Kidney capillary endothelial cell (primary cell): ENCODE results near the gene ADGRV1.
"Not testable (repeated sequence)": the region's sequence is repeated elsewhere in the genome, so short reads cannot be mapped to it uniquely, and the experiment has no call there.

Source experiments
- DNase-seq: peaks from one replicate; pipeline ENCODE4 v3.0.0-alpha.2; 2018; ENCODE audit warnings: low spot score

ADGRV1 gene

DNA sequence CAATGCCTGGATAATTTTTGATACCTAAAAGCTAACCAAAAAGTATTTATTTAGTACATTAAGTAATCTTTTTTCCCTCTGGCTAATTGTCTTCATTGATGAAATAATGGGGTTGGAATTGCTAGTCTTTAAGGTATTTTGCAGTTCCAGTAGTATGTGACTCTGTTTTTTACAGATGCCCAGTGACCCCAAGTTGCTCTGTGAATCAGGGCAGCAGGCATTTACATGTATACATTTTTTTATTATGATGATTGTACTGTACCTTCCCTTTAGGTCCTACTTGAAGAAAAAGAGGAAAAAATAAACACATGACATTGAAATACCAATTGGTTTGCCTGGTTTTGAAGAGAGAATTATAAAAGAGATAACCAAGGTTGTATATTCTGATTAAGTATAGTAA lies 385.5 kb downstream of the ADGRV1 start:
- no peak for DNase-seq

DNA sequence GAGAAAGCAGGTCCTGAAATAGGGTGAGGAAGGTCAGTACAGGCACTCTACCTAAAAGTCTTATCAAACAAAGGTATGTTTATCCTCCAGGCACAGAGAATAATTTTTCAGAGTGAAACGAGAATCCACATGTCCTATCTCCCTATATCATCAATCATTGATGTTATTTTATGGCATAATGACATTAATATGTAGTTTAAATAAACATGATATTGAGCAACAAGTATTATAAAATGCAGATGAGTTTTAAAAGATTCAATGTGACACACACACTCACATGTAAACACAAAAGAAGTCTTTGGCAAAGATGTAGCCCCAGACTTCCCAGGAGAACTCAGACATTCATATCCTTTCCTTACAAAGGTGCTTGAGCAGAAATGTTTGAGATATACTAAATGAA lies 389.1 kb downstream of the ADGRV1 start:
- no peak for DNase-seq

DNA sequence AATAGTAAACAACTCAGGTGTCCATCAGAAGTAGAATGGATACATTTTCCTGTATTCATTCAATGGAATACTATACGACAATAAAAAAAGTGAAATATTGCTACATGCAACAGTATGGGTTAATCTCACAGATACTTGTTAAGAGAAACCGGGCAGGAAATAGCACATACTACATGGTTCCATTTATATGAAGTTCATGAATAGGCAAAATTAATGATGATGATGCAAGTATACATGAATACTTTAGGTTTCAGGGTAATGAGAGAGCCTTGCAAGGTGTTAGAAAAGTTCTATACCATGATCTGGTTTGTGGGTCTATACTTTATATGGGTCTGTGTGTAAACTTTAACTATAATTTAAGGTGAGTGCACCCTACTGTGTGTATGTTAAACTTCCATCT lies 390.4 kb downstream of the ADGRV1 start:
- DNase-seq = no peak

DNA sequence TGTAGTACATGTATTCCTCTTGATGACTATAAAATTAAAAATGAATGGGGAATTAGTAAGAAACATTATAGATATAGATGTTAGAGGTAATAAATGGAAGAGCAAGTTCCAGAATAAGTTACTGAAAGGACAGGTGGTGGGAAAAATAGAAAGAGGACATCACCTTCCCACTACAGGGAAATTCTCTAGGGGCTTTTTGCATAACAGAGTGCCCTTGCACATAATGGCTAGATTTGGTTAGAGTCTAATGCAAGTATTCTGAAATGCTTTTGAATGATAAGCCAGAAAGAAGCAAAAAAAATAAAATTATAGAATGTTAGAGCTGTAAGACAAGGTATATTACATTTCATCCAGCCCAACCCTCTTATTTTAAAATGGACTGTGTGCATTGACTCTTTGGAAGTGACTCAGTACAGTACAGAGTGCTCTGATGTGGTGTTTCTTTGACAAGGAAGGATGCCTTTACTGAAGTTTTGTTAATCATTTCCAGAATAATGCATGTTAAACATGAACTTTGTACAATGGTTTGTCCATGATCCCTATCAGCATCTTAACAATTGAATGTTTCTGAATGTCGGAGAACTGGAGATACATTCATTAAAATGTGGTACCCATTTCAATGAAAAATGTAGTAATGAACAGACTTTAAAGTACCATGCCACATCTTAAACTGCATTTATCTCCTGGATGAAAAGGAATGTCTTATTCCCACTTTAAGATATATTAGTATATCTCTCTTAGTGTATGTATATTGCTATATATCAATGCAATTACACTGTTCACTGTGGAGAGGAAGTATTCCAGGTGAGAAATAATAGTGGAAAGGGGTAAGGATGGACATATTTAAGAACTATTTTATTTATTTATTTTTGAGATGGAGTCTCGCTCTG lies 391.1 kb downstream of the ADGRV1 start:
- DNase-seq = no peak

DNA sequence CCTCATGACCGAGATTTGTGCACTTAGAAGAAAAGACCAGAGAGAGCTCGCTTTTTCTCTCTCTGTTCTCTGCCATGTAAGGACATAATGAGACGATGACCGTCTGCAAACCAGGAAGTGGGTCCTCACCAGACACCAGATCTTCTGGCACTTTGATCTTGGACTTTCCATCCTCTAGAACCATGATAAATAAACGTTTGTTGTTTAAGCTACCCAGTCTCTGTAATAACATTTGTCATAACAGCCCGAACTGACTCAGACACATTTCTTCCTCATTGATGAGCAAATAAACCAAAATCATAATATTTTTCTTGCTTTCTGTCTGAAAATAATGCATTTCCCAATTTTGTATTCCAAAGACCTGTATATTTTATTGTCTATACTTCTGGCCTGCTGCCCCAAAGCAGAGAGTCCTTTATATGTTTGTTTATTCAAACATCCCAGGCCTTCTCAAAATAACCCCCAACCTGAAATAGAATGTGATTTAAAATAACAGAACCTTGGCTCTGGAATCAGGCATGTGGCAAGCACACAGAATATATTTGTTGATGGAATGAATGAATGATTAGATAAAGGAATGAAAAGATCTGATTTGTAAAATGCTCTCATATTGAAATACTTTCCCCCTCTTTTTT lies 396.5 kb downstream of the ADGRV1 start:
- DNase-seq = no peak

DNA sequence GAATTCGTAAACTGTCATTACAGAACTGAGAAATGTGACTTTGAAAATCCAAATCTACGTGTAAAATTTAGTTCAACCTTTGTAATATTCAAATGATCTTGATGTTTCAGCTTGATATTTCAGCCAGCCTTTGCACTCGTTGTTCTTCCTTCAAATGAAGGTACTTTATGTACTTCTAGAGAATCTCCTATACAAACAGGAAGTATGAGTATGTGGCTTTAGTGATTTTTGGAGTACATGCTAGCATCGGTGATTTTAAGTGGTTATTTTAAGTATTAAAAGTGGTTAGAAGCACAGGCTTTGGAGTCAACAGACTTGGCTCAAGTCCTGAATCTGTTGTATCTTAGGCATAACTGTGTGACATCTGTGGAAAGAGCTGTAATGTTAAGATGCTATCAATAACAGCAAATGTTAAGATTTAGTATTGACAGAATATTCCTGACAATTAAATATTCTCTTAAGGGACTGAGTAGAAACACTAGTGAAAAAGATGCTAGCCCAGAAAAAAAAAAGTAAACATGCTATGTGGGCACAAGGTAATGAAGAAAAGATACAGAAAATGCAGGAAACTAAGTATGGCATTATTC lies 398.0 kb downstream of the ADGRV1 start:
- no peak for DNase-seq

DNA sequence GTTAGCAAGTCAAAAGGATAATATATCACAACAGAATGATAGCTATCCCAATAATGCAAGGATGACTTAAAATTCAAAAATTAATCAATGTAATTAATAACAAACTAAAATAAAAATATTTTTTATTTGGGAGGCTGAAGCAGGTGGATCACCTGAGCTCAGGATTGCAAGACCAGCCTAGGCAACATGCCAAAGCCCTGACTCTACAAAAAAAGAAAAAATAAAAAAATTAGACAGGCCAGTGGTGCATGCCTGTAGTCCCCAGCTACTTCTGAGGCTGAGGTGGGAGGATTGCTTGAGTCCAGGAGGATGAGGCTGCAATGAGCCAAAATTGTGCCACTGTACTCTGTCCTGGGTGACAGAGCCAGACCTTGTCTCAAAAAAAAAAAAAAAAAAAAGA lies 399.3 kb downstream of the ADGRV1 start:
- no peak for DNase-seq

DNA sequence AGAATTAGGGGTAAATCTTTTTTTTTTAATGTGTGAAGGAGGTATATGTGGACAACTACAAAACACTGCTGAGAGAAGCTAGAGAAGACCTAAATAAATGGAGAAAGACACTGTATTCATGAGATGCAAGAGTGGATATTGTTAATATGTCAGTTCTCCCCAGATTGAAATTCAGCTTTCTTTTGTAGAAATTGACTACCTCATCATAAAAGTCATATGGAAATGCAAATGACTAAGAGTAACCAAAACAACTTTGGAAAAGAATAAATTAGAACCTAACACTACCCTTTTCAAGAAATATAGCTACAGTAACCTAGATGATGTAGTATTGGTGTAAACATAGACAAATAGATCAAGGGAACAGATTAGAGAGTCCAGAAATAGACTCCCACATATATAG lies 400.7 kb downstream of the ADGRV1 start:
- no peak for DNase-seq

DNA sequence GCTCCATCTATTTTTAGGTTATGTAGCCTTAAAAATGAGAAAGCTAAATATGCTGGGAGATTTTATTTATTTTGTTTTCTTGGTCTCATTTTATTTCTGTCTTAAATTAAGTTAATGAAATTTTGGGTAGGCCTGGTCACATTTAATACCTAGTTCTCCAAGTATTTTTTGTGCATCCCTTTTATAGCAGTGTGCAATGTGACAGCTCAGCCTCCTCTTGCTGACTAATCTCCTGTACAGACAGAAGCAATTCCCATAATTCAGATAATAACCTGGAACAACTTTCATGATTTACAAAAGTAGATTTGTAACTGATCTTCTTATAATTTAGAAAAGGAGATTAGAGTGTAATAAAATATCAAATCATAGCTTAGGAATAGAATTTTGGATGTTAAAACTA lies 403.9 kb downstream of the ADGRV1 start:
- DNase-seq = no peak

DNA sequence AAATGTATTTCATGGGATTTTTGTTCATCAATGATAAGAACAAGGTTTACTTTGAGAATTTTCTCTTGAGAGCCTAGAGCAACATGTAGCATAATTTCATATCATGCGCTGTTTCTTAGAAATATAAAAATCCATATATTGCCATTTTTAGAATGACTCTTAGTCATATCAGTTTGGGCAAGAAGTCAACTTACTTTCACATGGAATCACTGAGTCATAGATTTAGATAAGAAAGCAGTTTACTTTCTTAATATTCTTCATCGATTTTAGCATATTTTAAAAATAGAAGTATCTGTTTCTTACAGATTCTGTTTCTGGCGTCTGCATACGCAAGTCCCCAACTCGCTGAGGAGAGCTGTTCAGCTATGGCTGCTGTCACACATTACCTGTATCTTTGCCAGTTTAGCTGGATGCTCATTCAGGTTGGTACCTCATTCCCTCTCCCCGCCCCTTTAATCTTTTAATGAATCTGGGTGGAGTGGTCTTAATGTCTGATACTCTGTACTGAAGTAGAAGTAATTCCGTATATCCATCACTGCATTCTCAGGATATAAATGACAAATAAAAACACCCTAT lies 406.6 kb downstream of the ADGRV1 start:
- no peak for DNase-seq

DNA sequence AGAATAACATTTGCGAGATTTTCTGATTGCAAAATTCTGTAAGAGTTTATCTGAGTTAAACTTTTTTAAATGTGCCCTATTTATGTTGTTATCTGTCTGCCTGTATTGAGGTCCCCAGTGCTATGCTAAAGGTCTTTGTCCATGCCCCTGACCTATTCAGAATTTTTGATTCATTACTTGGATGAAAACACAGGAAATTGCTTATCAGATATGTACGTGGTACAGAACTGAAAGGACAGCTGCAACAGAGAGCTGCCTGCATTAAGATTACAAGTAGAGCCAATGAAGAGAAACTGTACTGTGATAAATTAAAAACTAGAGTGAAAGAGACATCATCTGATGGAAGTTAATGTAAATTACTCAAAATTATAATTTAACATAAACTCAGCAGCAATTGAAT lies 408.8 kb downstream of the ADGRV1 start:
- DNase-seq = no peak

DNA sequence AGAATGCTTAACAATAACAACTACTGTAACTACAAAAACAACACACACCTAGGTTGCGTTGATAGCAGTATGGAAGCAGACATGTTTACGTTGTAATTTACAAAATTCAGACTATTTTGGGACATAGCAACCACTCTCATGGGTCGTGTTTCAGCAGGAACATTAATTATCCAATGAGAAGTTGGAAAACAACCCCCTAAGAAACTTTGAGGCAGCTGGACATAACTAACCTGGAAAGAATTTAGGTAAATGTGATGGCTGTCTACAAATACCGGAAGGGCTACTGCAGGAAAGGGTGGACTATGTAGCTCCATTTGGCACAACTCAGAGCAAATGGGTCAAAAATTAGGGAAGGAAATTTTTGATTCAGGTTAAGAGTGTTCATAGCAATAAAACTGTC lies 409.3 kb downstream of the ADGRV1 start:
- DNase-seq = no peak

DNA sequence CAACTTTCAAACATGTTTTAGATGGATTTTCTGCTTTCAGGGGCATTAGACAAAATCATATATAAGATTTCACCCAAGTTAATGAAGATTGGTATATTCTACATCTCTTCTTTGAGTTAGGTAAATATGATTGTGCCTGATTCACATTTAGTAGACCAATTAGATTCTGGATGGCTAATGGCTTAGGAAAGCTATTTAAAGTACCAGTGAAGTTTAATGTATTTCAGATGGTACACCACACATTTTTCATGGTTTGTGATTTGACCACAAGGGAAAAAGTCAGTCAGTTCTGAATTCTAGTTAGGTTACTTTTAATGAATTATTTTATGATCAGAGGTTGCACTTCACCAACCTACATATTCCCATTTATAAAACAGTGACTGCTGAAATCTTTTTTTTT lies 409.7 kb downstream of the ADGRV1 start:
- no peak for DNase-seq

DNA sequence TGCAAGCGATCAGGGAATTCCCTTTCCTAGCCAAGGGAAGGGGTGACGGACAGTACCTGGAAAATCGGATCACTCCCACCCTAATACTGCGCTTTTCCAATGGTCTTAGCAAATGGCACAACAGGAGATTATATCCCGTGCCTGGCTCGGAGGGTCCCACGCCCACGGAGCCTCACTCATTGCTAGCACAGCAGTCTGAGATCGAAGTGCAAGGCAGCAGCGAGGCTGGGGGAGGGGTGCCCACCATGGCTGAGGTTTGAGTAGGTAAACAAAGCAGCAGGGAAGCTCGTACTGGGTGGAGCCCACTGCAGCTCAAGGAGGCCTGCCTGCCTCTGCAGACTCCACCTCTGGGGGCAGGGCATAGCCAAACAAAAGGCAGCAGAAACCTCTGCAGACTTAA lies 411.3 kb downstream of the ADGRV1 start:
- DNase-seq = not testable (repeated sequence)

DNA sequence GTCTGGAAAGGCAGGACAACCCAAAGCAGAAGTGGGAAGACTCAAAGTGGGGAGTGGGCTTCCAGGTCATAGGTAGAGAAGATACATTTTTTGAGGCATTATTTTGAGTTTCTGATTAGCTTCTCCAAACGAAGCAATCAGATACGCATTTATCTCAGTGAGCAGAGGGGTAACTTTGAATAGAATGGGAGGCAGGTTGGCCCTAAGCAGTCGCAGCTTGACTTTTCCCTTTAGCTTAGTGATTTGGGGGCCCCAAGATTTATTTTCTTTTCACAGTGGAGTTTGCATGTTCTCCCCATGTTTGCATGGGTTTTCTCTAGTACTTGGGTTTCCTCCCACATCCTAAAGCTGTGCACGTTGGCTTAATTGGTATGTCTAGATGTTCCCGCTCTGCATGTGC lies 422.6 kb downstream of the ADGRV1 start:
- DNase-seq = no peak

DNA sequence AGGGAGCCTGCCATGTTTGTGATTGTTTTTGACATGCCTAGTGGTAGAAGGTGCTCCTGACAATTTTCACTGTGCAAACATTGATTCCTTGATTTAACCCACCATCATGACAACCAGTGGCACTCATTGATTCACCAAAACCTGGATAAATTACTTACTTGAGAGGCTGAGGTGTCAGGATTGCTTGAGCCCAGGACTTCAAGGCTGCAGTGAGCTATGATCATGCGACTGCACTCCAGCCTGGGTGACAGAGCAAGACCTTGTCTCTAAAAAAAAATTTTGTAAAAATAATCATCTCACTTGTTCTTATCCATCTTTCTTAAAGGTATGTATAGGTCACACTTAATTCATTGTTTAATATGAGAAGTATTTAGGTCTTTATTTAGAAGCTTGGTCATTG lies 423.2 kb downstream of the ADGRV1 start:
- DNase-seq = no peak

DNA sequence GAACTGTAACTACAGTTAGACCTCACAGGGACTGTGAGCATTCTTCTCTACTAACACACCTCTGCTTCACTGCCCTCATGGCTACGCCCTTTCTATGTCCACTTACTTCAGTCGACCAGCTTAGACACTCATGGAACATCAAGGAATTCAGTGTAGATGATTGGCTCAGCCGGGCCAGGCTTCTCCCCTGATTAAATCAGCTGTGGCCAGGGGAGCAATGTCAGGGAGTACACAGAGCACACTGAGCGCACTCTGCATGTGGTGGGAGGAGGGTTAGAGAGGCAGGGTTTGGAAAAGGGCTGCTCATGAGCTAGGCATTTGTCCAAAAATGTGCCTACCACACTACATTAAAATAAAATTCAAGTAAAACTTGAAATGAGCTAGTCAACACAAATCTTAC lies 424.0 kb downstream of the ADGRV1 start:
- DNase-seq = no peak

DNA sequence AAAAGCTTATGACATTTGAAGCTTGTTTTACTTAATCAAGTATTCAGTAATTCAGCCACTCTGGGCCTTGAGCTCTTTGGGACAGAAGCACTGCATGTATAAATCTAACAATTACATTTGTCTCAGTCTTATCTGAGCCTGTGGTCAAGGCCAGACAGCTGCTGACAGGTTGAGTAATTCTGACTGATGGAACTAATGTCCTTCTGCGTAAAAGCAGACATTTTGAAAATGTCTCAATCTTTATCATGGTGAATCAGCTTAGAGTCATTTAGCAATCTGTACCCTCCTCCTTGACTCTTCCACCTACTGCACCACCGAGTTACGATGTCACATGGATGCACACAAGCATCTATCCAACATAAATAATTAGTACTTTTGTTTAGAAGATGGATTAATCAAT lies 424.6 kb downstream of the ADGRV1 start:
- DNase-seq = no peak

DNA sequence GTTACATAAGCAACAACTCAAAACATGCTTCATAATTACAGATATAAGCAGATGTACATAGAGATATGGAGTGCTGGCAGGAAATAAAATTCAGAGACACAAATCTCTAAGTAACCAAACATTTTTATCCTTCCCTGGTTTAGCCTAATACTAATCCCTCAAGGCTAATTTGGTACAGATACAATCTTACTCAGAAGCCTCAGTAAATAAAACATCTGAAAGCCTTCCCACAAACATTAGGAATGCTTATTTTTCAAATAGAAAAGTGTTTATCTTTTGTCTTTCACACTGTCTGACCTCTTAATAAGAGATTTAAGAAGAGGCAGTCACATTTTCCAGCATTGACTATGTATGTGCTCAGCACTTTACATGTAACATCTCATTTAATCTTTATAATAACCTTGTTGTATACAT lies 425.1 kb downstream of the ADGRV1 start:
- no peak for DNase-seq

DNA sequence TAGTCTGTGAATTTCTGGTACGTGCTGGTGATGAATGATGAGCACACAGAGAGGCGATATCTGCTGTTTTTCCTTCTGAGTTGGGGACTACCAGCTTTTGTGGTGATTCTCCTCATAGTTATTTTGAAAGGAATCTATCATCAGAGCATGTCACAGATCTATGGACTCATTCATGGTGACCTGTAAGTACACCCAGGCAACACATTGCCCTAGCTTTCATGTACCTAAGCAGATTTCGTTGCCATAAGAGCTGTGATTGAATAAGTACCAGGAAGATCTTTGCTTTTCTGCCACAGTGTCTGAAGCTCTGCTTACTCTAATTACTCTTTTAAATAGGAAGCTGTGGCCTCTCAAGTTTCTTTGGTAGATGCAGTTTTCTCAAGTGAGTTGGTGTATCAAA lies 426.7 kb downstream of the ADGRV1 start:
- no peak for DNase-seq

DNA sequence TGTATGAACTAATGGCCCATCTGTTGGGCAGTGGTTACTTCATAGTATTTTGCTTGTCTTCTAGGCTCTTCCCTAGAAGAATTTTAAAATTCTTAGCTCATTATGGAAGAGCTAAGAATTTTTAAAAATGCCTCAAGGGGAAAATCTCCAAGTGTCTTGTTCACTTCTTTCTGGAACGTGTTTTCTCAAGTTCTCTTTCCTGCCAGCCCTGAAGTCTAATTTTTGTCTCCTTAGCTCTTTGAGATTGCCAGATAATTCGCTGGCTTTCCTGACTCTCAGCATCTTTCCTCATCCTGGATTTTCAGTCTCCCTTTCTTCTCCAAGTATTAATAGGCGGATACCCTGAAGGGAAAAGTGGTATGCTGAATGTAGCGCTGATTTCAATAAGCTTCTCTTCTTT lies 429.1 kb downstream of the ADGRV1 start:
- no peak for DNase-seq

DNA sequence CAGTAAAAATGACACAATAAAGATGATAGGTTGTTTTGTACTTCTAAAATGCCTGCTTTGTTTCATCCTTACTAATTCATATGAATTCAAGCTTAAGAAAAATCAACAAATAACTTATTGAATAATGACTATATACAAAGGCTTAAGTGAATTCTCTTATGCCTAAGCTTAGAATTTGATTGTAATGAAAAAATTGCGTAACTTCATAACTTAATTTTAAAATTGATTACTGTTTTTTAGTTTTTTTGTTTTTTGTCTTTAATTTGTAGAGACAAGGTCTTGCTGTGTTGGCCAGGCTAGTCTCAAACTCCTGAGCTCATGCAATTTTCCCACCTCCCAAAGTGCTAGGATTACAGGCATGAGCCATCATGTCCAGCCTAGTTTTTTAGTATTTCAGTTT lies 432.6 kb downstream of the ADGRV1 start:
- no peak for DNase-seq

DNA sequence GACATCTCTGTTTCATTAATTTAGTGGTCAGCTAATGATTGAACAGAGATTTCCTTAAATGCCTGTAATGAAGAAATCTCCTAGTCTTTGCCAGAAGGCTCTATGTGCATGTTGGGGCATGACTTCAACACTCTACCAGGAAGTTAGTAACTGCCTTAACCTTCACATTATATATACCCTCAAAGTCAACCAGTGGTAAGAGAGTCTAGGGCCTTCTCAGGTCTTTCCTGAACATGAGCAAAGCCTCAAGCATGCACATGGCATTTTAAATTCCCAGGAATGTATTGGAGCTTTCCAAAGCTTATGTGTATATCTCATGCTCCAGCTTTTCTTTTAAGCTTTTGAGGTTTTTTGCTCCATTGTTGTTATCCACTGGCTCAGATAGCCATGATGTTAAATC lies 436.2 kb downstream of the ADGRV1 start:
- no peak for DNase-seq
